SU-DHL-6 (cell line): ENCODE data around the gene NPAS2.

ENCODE experiments used
- CTCF ChIP-seq: fragments of 200-600 bp; sonication (generic); IDR thresholded peaks from one replicate; pipeline ENCODE4 v1.5.1; 2017; ENCODE audit warnings: antibody characterized with exemption, mild to moderate bottlenecking, low read length, moderate library complexity; ENCODE audit not compliant: insufficient read depth, poor library complexity, severe bottlenecking
- EZH2phosphoT487 ChIP-seq: fragments of 200-600 bp; sonication (generic), shearing (Covaris generic); conservative IDR thresholded peaks from 2 replicates; pipeline ENCODE4 v1.6.1; 2018; ENCODE audit warnings: mild to moderate bottlenecking, antibody characterized with exemption, low read length, moderate library complexity, mixed read lengths

DNA sequence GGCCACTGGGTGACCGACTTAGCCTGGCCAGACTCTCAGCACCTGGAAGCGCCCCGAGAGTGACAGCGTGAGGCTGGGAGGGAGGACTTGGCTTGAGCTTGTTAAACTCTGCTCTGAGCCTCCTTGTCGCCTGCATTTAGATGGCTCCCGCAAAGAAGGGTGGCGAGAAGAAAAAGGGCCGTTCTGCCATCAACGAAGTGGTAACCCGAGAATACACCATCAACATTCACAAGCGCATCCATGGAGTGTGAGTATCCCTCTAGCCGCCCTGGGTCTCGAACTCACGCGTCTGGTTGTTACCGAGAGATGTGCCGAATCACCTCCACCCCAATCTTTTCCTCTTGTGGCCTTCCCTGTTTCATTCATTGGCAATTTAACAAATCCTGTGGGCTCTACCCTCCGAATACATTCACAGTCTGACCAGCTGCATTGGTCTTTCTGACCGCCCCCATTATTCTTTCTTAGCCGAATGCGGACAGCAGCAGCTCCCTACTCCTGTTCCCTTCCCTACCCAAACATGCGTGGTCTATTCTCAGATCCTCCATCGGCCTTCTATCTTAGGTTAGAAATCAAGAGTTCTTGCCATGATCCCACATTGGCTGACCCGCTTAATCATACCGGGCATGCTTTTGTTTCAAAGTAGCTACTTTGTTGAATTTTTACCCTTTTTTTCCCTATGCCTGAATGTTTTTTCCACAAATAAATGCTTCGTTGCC lies 182.8 kb downstream of the NPAS2 start:
- TF ChIP-seq CTCF (no peak), EZH2phosphoT487 (no peak)
